HEK293 (cell line): ENCODE measurements around the gene TLE1.
A peak's percentile ranks its signal among the peaks of the same experiment; 100 is the strongest.

Experiments used
- CTCF ChIA-PET: fragments of 350-600 bp; formaldehyde crosslinking; extraction: SDS; loops from one replicate; lab custom pipeline; 2021; ENCODE audit warnings: antibody characterized with exemption; lab: Yijun Ruan, JAX
- POLR2A ChIA-PET: fragments of 300-600 bp; formaldehyde crosslinking; extraction: SDS; loops from one replicate; lab custom pipeline; 2020; ENCODE audit warnings: antibody characterized with exemption, inconsistent platforms; lab: Yijun Ruan, JAX
- H3K27ac ChIP-seq: fragments of 200-500 bp; sonication (Bioruptor generic); 2 replicates; pipeline ENCODE4 v1.5.1; 2014; ENCODE audit warnings: low read depth, low read length, control low read depth, inconsistent platforms; ENCODE audit errors: extremely low read depth
- H3K36me3 ChIP-seq, 2 experiments: fragments of 200-500 bp in 1 of 2; sonication (Bioruptor generic) in 1 of 2; 1 replicate in 1 of 2; 2 replicates in 1 of 2; pipeline ENCODE4 v1.5.1; 2014 to 2017; ENCODE audit warnings: inconsistent platforms in 2 of 2, low read length in 2 of 2; ENCODE audit not compliant: control insufficient read depth in 2 of 2, insufficient read depth in 1 of 2
- H3K4me1 ChIP-seq: fragments of 200-500 bp; sonication (Bioruptor generic); 2 replicates; pipeline ENCODE4 v1.5.1; 2014; ENCODE audit warnings: mild to moderate bottlenecking, low read length, inconsistent platforms; ENCODE audit not compliant: control insufficient read depth, insufficient read depth
- H3K4me3 ChIP-seq: 2 replicates; pipeline ENCODE4 v1.5.1; 2011; ENCODE audit warnings: low read depth, mild to moderate bottlenecking, control low read depth, low read length, moderate library complexity
- H3K9me3 ChIP-seq: fragments of 200-500 bp; sonication (Bioruptor generic); 2 replicates; pipeline ENCODE4 v1.5.1; 2014; ENCODE audit warnings: low read depth, low read length, inconsistent platforms; ENCODE audit not compliant: control insufficient read depth, insufficient read depth
- GLIS1 ChIP-seq: fragments of 450-650 bp; formaldehyde crosslinking; IDR thresholded peaks from 2 replicates; pipeline ENCODE4 v1.5.1; 2016; ENCODE audit warnings: missing biosample characterization, missing genetic modification characterization
- HOXC10 ChIP-seq: sonication (generic); formaldehyde crosslinking; IDR thresholded peaks from 2 replicates; pipeline ENCODE4 v1.8.1; 2023; ENCODE audit warnings: mild to moderate bottlenecking, missing genetic modification reagents
- MEIS1 ChIP-seq: sonication (generic); formaldehyde crosslinking; IDR thresholded peaks from 2 replicates; pipeline ENCODE4 v1.8.1; 2022; ENCODE audit warnings: missing genetic modification reagents, mild to moderate bottlenecking, borderline replicate concordance
- TRIM28 ChIP-seq: IDR thresholded peaks from 2 replicates; pipeline ENCODE4 v1.6.1; 2011; ENCODE audit warnings: low read length, control low read depth, borderline replicate concordance
- YY1 ChIP-seq: fragments of 450-650 bp; formaldehyde crosslinking; IDR thresholded peaks from 2 replicates; pipeline ENCODE4 v1.5.1; 2018; ENCODE audit warnings: missing biosample characterization, missing genetic modification characterization
- YY2 ChIP-seq: fragments of 450-650 bp; formaldehyde crosslinking; IDR thresholded peaks from 2 replicates; pipeline ENCODE4 v1.5.1; 2016; ENCODE audit warnings: missing biosample characterization, missing genetic modification characterization
- ZNF324 ChIP-seq: fragments of 450-650 bp; formaldehyde crosslinking; IDR thresholded peaks from 2 replicates; pipeline ENCODE4 v1.5.1; 2016; ENCODE audit warnings: missing biosample characterization, missing genetic modification characterization
- ZNF658 ChIP-seq: fragments of 450-650 bp; formaldehyde crosslinking; IDR thresholded peaks from 2 replicates; pipeline ENCODE4; 2016; ENCODE audit warnings: missing biosample characterization, missing genetic modification characterization
- ZNF660 ChIP-seq: fragments of 450-650 bp; IDR thresholded peaks from 2 replicates; pipeline ENCODE4 v1.5.1; 2018; ENCODE audit warnings: missing biosample characterization, mild to moderate bottlenecking, missing genetic modification characterization
- ZNF785 ChIP-seq: fragments of 450-650 bp; formaldehyde crosslinking; IDR thresholded peaks from 2 replicates; pipeline ENCODE4 v1.5.1; 2016; ENCODE audit warnings: missing biosample characterization, missing genetic modification characterization
- TF ChIP-seq, protein P1 (sequence below): IDR thresholded peaks from 2 replicates; pipeline ENCODE4 v1.6.1; 2011; ENCODE audit warnings: mild to moderate bottlenecking, low read depth, low read length, borderline replicate concordance
- TF ChIP-seq, protein P2 (sequence below): fragments of 450-650 bp; formaldehyde crosslinking; IDR thresholded peaks from 2 replicates; pipeline ENCODE4 v1.5.1; 2016; ENCODE audit warnings: missing biosample characterization, missing genetic modification characterization, low read depth

Gene TLE1

DNA sequence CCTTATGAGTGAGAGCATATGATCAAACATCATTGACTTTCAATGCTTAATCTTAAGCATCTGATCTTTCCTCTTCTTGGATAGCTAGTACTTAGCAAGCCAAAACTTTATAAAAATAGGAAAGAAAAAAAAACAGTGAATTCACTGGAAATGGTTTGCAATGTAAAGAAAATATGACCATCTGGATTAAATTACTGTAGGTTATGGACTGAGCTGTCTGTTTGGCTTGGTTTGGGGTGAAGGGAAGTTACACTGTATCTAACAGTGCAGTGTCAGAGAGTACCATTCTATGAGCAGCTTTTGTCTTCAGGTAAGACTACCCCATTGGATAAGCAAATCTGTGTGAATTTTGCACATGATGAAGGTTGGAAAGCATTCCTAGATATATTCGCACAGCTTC is 151.4 kb downstream of the TLE1 start (continued):
- TF ChIP-seq, protein P1, sequence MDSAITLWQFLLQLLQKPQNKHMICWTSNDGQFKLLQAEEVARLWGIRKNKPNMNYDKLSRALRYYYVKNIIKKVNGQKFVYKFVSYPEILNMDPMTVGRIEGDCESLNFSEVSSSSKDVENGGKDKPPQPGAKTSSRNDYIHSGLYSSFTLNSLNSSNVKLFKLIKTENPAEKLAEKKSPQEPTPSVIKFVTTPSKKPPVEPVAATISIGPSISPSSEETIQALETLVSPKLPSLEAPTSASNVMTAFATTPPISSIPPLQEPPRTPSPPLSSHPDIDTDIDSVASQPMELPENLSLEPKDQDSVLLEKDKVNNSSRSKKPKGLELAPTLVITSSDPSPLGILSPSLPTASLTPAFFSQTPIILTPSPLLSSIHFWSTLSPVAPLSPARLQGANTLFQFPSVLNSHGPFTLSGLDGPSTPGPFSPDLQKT, result no peak
- TF ChIP-seq, protein P2, sequence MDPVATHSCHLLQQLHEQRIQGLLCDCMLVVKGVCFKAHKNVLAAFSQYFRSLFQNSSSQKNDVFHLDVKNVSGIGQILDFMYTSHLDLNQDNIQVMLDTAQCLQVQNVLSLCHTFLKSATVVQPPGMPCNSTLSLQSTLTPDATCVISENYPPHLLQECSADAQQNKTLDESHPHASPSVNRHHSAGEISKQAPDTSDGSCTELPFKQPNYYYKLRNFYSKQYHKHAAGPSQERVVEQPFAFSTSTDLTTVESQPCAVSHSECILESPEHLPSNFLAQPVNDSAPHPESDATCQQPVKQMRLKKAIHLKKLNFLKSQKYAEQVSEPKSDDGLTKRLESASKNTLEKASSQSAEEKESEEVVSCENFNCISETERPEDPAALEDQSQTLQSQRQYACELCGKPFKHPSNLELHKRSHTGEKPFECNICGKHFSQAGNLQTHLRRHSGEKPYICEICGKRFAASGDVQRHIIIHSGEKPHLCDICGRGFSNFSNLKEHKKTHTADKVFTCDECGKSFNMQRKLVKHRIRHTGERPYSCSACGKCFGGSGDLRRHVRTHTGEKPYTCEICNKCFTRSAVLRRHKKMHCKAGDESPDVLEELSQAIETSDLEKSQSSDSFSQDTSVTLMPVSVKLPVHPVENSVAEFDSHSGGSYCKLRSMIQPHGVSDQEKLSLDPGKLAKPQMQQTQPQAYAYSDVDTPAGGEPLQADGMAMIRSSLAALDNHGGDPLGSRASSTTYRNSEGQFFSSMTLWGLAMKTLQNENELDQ (tag by site-specific recombination), result no peak
- no peak for TF ChIP-seq GLIS1 (tag by site-specific recombination)
- no peak for TF ChIP-seq YY2 (tag by site-specific recombination)
- TF ChIP-seq, all 188 proteins: peak for 0

DNA sequence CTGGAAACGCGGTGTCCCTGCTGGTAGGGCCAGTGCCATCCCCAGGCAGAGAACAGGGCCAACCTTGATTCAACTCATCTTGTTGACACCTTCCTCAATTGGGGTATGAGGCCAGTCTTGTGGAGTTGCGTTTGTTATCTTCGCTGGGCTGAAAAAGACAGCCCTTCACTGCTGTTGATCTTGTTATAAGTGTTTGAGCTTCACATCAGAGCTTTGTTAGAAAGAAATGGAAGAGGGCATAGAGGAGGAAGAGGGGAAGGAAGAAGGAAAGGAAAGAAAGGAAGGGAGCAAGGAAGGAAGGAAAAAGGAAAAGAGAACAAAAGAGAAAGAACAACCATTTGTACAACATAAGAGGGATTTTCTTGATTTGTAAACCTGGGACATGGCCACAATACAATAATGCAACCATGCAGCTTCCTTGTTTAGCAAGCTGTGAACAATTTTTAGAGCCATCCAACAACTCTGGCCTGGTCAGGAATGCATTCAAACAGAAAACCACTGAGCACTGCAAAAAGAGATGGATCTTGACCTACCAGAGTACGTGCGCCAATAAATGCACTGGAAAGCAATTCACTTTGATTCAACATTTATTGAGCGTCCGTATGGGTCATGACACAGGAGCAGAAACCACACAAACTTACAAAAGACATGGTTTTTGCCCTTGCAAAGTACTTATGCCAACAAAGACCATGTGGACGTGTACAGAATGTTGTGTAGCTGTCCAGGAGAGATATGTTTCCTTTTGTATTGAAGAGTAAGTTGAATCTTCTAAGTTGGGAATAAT is 152.9 kb downstream of the TLE1 start:
- Histone ChIP-seq H3K4me1 (no peaks in the 10 kb centered on the region; the same call in 1 of the 2 replicates), H3K9me3 (no peaks in the 10 kb centered on the region), H3K27ac (no peak overlapping the region), H3K4me3 (no peak overlapping the region), H3K36me3 (no peaks in the 10 kb centered on the region)
- no peak for TF ChIP-seq TRIM28
- ChIA-PET POLR2A (no interaction called here), CTCF (interaction anchor here (0.6 to 2.5 kb wide), 3 partner anchors 14 to 73 kb away, joined by 4 to 10 read pairs (median 9); no protein-coding TSS in a partner anchor)

DNA sequence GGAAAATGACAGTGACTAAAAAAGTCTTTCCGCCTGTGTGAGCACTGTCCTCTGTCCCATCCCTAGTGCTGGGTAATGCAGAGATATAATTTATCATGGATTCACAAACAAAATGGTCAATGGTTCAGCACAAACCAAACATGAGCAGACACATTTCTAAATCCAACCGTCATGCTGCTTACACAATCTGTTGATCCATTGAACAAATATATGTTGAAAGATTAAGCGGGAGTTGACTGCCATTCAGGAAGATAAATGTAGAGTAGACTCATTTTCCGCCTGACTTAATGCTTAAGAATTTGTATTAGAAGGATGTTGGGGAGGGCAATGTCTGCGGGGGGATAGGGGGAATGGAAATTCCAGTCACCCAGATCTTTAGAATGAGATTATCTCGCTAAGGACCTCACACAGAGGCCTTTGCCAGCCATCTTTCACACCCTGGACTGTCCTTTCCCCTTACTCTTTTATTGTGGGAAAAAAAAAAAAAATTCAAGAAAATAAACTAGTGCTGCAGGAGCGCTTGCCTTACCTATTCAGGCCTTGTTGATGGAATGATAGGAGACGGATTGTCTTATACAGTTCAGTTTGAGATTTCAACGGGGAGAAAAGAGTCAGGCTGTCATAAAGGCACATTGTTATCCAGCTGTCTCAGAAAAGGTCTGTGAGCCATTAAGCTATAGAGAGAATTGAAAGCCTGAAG is 153.7 kb downstream of the TLE1 start:
- H3K4me1 ChIP-seq, result no peaks in the 10 kb centered on the region; the same call in 1 of the 2 replicates
- H3K9me3 ChIP-seq, result no peaks in the 10 kb centered on the region
- no peak overlapping the region for H3K27ac ChIP-seq
- CTCF ChIA-PET, result interaction anchor here (0.6 to 2.5 kb wide), 3 partner anchors 13 to 72 kb away, joined by 4 to 10 read pairs (median 9); no protein-coding TSS in a partner anchor
- POLR2A ChIA-PET, result no interaction called here
- TF ChIP-seq ZNF660, result no peak
- TF ChIP-seq MEIS1 (CRISPR knock-in tag), result peak; percentile 24; the same call in 1 of the 2 replicates
- H3K4me3 ChIP-seq, result no peak overlapping the region
- H3K36me3 ChIP-seq, result no peaks in the 10 kb centered on the region

DNA sequence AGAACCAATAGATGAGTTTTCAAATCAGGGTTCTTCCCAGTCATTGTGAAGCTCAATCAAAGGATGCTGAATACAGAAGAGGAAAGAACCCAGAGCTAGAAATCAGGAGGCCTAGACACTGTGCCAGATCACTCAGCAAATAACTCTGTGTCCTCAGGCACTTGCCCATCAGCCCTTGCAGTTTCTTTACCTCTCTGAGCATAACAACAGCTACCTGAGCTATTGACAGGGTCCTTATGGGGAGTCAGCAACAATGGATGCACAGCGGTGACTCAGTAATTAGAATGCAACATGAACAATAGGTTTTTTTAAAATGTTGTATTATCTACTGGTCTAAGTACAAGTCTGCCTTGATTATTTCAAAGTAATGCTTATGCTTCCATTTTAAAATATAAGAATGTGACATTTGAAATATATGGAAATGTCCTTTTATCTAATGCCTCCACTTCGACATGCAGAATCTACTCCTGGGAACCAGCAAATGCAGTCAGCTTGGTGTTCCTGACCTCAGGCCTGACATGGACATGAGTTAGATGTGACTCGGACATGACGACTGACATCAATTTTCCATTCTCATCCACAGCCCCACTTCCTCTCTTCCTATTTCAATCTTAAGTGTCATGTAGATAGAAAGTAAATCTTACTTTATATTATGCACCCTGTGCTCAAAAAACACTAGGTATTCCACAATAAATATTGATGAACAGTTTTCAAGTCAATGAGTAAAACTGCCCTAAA is 155.0 kb downstream of the TLE1 start:
- no peak overlapping the region for H3K4me3 ChIP-seq
- ChIA-PET POLR2A (no interaction called here), CTCF (interaction anchor here (0.6 to 0.7 kb wide), 2 partner anchors 123 to 1001 kb away, joined by 3 to 6 read pairs; no protein-coding TSS in a partner anchor)
- no peaks in the 10 kb centered on the region for H3K36me3 ChIP-seq
- TF ChIP-seq YY1, result no peak
- TF ChIP-seq ZNF785 (tag by site-specific recombination), result no peak
- no peak for TF ChIP-seq ZNF658 (tag by site-specific recombination)
- TF ChIP-seq HOXC10 (CRISPR knock-in tag), result no peak
- TF ChIP-seq ZNF324 (tag by site-specific recombination), result no peak
- no peaks in the 10 kb centered on the region for H3K9me3 ChIP-seq
- no peaks in the 10 kb centered on the region; the same call in 1 of the 2 replicates for H3K4me1 ChIP-seq
- no peak overlapping the region for H3K27ac ChIP-seq
